ENCODE results near the gene LTA4H. TPM values are rescaled to one million over a fixed set of nuclear protein-coding genes. Genes with fewer than 3 reads are reported as not detected.

The LTA4H gene
- total RNA-seq, 1 donor from 2014 or later, result 266 TPM

DNA sequence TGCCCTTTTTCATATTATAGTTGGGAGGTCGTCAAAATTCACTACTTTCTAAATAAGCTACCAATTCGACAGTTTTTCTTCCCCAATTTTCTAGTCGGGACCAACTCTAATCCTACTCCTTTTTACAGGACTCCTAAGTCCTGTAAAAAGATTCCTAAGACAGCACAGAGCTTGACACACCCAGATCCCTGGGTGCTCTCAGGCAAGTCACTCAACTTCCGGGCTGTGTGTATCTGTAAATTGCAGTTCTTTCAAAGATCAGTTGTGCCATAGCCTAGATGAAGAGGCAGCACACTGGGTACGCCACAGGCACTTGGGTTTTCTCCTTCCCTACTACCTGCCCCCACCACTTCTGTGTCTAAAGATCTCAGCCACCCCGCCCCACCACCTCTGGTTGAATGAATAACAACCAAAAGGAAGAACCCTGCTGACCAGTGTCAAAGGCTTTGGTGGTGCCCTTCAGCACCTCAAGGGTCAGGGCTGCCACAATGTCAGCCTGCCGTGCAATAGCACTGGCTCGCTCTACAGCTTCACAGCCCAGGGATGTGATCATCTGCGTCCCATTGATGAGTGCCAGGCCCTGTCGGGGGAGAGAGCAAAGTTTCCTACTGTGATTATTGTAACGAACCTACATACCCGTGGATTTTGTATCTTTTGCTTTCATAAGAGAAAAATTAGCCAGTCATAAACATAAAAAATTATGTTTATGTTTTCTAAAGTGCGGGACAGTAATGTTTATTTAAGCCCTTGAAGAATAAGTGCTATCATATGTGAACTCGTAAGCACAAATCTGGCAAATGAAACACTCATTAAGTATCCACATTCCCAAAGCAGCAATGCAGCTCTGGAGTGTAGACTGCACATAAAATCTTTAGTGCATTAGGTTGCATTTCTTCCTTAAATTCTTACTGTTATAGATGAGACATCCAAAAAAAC is 48.5 kb downstream of the LTA4H start:
- TF ChIP-seq EZH2phosphoT487 (IDR thresholded peaks at IDR 0.05) (no peak), EZH2 (IDR thresholded peaks at IDR 0.05) (no peak)
- TF ChIP-seq, protein P1, sequence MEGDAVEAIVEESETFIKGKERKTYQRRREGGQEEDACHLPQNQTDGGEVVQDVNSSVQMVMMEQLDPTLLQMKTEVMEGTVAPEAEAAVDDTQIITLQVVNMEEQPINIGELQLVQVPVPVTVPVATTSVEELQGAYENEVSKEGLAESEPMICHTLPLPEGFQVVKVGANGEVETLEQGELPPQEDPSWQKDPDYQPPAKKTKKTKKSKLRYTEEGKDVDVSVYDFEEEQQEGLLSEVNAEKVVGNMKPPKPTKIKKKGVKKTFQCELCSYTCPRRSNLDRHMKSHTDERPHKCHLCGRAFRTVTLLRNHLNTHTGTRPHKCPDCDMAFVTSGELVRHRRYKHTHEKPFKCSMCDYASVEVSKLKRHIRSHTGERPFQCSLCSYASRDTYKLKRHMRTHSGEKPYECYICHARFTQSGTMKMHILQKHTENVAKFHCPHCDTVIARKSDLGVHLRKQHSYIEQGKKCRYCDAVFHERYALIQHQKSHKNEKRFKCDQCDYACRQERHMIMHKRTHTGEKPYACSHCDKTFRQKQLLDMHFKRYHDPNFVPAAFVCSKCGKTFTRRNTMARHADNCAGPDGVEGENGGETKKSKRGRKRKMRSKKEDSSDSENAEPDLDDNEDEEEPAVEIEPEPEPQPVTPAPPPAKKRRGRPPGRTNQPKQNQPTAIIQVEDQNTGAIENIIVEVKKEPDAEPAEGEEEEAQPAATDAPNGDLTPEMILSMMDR (IDR thresholded peaks at IDR 0.05), result no peak
- peak overlapping the region; percentile 29 for H3K4me2 ChIP-seq
- H3K36me3 Mint-ChIP-seq, result no peaks in the 10 kb centered on the region
- no peak overlapping the region for H2AFZ ChIP-seq (replicated peaks)
- no peak overlapping the region for H3K27ac Mint-ChIP-seq
- no peak for DNase-seq (ENCODE audit: low spot score)
- H3K27ac ChIP-seq, result no peak overlapping the region
- no peak overlapping the region for H3K4me3 ChIP-seq
- no peaks in the 10 kb centered on the region for H3F3A ChIP-seq (ENCODE audit: low read depth)
- H3K9me3 Mint-ChIP-seq, result no peaks in the 10 kb centered on the region
- no peaks in the 10 kb centered on the region for H3K79me2 ChIP-seq (ENCODE audit: low read depth)
- H3K9me3 ChIP-seq (ENCODE audit: low read depth), result no peaks in the 10 kb centered on the region
- H3K4me3 Mint-ChIP-seq, result no peak overlapping the region
- H3K4me1 Mint-ChIP-seq, result peaks cover 24% of the 10 kb centered on the region
- peaks cover 5% of the 10 kb centered on the region for H3K27me3 Mint-ChIP-seq (ENCODE audit: insufficient read depth, low read depth)
- no peaks in the 10 kb centered on the region for H3K36me3 ChIP-seq
- H3K27me3 ChIP-seq, result no peaks in the 10 kb centered on the region
- H4K20me1 ChIP-seq (ENCODE audit: low read depth), result no peaks in the 10 kb centered on the region
- H3K9ac ChIP-seq, result no peak overlapping the region
- peaks cover 19% of the 10 kb centered on the region for H3K4me1 ChIP-seq

DNA sequence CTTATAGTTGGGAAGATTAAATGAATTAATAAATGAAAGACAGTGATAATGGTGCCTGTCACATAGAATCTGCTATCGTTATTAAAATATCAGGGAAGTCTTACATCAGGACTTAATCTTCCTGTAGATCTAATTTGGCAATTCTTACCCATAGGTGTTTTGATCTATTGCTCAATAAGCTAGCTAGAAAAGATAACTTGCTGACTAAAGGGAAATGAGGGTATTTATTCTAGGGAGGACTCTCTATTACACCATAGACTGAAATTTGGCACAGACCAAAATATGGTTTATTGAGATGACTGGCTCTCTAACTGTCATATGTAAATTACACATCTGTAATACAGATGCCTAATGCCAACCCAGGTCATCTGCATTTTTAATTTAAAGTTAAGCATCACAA is 50.7 kb downstream of the LTA4H start:
- DNase-seq (ENCODE audit: low spot score), result no peak
- peaks cover 5% of the 10 kb centered on the region for H3K27me3 Mint-ChIP-seq (ENCODE audit: insufficient read depth, low read depth)
- Histone ChIP-seq H3K36me3 (no peaks in the 10 kb centered on the region), H3K9ac (no peak overlapping the region), H3K4me1 (peaks cover 13% of the 10 kb centered on the region), H2AFZ (replicated peaks) (no peak overlapping the region), H3F3A (ENCODE audit: low read depth) (no peaks in the 10 kb centered on the region), H3K27ac (no peak overlapping the region), H3K27me3 (no peaks in the 10 kb centered on the region), H3K79me2 (ENCODE audit: low read depth) (no peaks in the 10 kb centered on the region), H3K9me3 (ENCODE audit: low read depth) (no peaks in the 10 kb centered on the region), H4K20me1 (ENCODE audit: low read depth) (no peaks in the 10 kb centered on the region), H3K4me2 (no peak overlapping the region), H3K4me3 (no peak overlapping the region)
- H3K9me3 Mint-ChIP-seq, result no peaks in the 10 kb centered on the region
- H3K4me3 Mint-ChIP-seq, result no peak overlapping the region
- TF ChIP-seq EZH2 (IDR thresholded peaks at IDR 0.05), result no peak
- no peak for TF ChIP-seq EZH2phosphoT487 (IDR thresholded peaks at IDR 0.05)
- TF ChIP-seq, protein P1 (IDR thresholded peaks at IDR 0.05), result no peak
- no peaks in the 10 kb centered on the region for H3K36me3 Mint-ChIP-seq
- no peak overlapping the region for H3K27ac Mint-ChIP-seq
- H3K4me1 Mint-ChIP-seq, result peaks cover 24% of the 10 kb centered on the region

DNA sequence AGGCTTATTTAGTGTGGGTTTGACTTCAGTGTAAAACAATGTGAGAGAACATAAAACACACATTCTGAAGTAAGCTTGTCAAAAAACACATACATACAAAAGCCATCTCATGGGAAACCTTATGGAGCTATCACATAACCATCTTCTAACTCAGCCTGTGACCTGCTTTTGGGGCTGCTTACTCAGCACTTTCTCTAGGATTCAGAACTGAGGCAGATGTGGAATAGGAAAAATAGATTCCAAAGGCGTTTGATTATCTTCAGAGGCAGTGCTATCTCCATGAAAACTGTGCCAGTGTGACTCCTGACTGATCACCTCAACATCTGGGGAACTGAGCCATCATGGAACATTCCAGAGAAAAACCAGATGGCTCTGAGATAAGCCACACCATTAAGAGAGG is 52.8 kb downstream of the LTA4H start:
- no peaks in the 10 kb centered on the region for H3F3A ChIP-seq (ENCODE audit: low read depth)
- H3K4me2 ChIP-seq, result no peak overlapping the region
- no peak overlapping the region for H3K4me3 ChIP-seq
- H3K9me3 ChIP-seq (ENCODE audit: low read depth), result no peaks in the 10 kb centered on the region
- no peaks in the 10 kb centered on the region for H3K36me3 ChIP-seq
- H3K4me1 ChIP-seq, result peaks cover 7% of the 10 kb centered on the region
- no peaks in the 10 kb centered on the region for H3K27me3 ChIP-seq
- peaks cover 3% of the 10 kb centered on the region for H3K27me3 Mint-ChIP-seq (ENCODE audit: insufficient read depth, low read depth)
- no peak overlapping the region for H2AFZ ChIP-seq (replicated peaks)
- no peaks in the 10 kb centered on the region for H3K79me2 ChIP-seq (ENCODE audit: low read depth)
- TF ChIP-seq, protein P1 (IDR thresholded peaks at IDR 0.05), result no peak
- TF ChIP-seq EZH2phosphoT487 (IDR thresholded peaks at IDR 0.05) (no peak), EZH2 (IDR thresholded peaks at IDR 0.05) (no peak)
- no peak for DNase-seq (ENCODE audit: low spot score)
- H3K36me3 Mint-ChIP-seq, result no peaks in the 10 kb centered on the region
- H3K4me3 Mint-ChIP-seq, result no peak overlapping the region
- no peak overlapping the region for H3K27ac ChIP-seq
- H3K9ac ChIP-seq, result no peak overlapping the region
- peaks cover 12% of the 10 kb centered on the region for H3K4me1 Mint-ChIP-seq
- H3K27ac Mint-ChIP-seq, result no peak overlapping the region
- no peaks in the 10 kb centered on the region for H4K20me1 ChIP-seq (ENCODE audit: low read depth)
- no peaks in the 10 kb centered on the region for H3K9me3 Mint-ChIP-seq
